Glutamatergic neuron (in vitro differentiated cells): ENCODE measurements around the gene PCYT2. TPM values are rescaled to one million over a fixed set of nuclear protein-coding genes. Genes with fewer than 3 reads are reported as not detected.
A peak's percentile ranks its signal among the peaks of the same experiment; 100 is the strongest.

Experiments
- DNase-seq: peaks from one replicate; pipeline ENCODE4 v3.0.0; 2022
- H3K27ac Mint-ChIP-seq: one replicate; pipeline ENCODE4 v1.8.0; 2020; ENCODE audit warnings: mild to moderate bottlenecking, mixed read lengths, inconsistent platforms; ENCODE audit not compliant: unreplicated experiment
- H3K27me3 Mint-ChIP-seq: one replicate; pipeline ENCODE4 v1.8.0; 2020; ENCODE audit warnings: mild to moderate bottlenecking, moderate library complexity, mixed read lengths, inconsistent platforms; ENCODE audit not compliant: unreplicated experiment
- H3K36me3 Mint-ChIP-seq: one replicate; pipeline ENCODE4 v1.8.0; 2020; ENCODE audit warnings: mild to moderate bottlenecking, mixed read lengths, inconsistent platforms; ENCODE audit not compliant: unreplicated experiment
- H3K4me1 Mint-ChIP-seq: one replicate; pipeline ENCODE4 v1.8.0; 2020; ENCODE audit warnings: mild to moderate bottlenecking, low read depth, mixed read lengths, inconsistent platforms; ENCODE audit not compliant: unreplicated experiment
- H3K4me3 Mint-ChIP-seq: one replicate; pipeline ENCODE4 v1.8.0; 2020; ENCODE audit warnings: mild to moderate bottlenecking, mixed read lengths, inconsistent platforms; ENCODE audit not compliant: unreplicated experiment
- H3K9me3 Mint-ChIP-seq: one replicate; pipeline ENCODE4 v1.8.0; 2020; ENCODE audit warnings: mild to moderate bottlenecking, moderate library complexity, mixed read lengths, inconsistent platforms; ENCODE audit not compliant: unreplicated experiment
- total RNA-seq: library from RNA; stranded (reverse); fragmentation: NEBNext Ultra II Directional; extraction: Animal tissue kit (Norgen Biotek cat#: 25700); gene quantifications from one replicate; pipeline ENCODE4 v1.2.1, GENCODE V29; 2021; ENCODE audit not compliant: unreplicated experiment
- TF ChIP-seq, protein P1 (sequence below): fragments of 200-600 bp; sonication (generic); IDR thresholded peaks from one replicate; pipeline ENCODE4 v1.5.0; 2021; ENCODE audit not compliant: partially characterized antibody, unreplicated experiment

The PCYT2 gene
- total RNA-seq, 1 donor from 2014 or later, result 63.0 TPM

- peak within 1 kb of the TSS; percentile 87 for H3K4me3 Mint-ChIP-seq
- peak; percentile 84 for DNase-seq
- H3K36me3 Mint-ChIP-seq, result peaks cover 5% of the 10 kb centered on the region
- peaks cover 17% of the 10 kb centered on the region for H3K4me1 Mint-ChIP-seq
- H3K27ac Mint-ChIP-seq, result peak within 1 kb of the TSS; percentile 48
- TF ChIP-seq, protein P1, sequence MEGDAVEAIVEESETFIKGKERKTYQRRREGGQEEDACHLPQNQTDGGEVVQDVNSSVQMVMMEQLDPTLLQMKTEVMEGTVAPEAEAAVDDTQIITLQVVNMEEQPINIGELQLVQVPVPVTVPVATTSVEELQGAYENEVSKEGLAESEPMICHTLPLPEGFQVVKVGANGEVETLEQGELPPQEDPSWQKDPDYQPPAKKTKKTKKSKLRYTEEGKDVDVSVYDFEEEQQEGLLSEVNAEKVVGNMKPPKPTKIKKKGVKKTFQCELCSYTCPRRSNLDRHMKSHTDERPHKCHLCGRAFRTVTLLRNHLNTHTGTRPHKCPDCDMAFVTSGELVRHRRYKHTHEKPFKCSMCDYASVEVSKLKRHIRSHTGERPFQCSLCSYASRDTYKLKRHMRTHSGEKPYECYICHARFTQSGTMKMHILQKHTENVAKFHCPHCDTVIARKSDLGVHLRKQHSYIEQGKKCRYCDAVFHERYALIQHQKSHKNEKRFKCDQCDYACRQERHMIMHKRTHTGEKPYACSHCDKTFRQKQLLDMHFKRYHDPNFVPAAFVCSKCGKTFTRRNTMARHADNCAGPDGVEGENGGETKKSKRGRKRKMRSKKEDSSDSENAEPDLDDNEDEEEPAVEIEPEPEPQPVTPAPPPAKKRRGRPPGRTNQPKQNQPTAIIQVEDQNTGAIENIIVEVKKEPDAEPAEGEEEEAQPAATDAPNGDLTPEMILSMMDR, result no peak
- peaks cover 5% of the 10 kb centered on the region for H3K9me3 Mint-ChIP-seq
- H3K27me3 Mint-ChIP-seq, result peaks cover 4% of the 10 kb centered on the region
Observed at GRCh38 chr17:81917565-81918332, 6.5 kb upstream of the PCYT2 start, which contains the start of gene SIRT7. SIRT7 (minus strand) TSS chr17:81918176; CDS start chr17:81918131, 45 bp downstream.

- TF ChIP-seq, protein P1, result no peak
- Mint-ChIP-seq H3K27ac (peak overlapping the region; percentile 25), H3K27me3 (peaks cover 4% of the 10 kb centered on the region), H3K4me3 (peak overlapping the region; percentile 87), H3K9me3 (peaks cover 7% of the 10 kb centered on the region), H3K36me3 (peaks cover 5% of the 10 kb centered on the region), H3K4me1 (peaks cover 15% of the 10 kb centered on the region)
- no peak for DNase-seq
Observed at GRCh38 chr17:81916234-81917001, 5.2 kb upstream of the PCYT2 start.

DNA sequence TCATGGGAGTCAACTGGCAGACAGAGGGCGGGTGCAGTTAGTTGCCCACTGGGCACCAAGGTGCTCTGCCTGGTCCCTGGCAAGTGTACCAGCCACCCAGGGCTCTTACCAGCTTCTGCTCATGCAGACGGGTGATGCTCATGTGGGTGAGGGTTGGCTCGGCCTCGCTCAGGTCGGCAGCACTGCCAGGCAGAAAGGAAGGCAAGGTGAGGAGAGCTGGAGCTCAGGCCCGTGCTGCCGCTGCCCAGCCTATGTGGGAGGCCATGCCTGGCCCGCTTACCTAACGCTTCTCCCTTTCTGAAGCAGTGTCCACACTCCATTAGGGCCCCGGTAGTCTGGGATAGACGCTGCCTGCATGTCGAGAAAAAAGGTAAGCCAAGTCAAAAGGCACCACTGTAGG, 4.1 kb upstream of the PCYT2 start:
- Mint-ChIP-seq H3K27me3 (peaks cover 4% of the 10 kb centered on the region), H3K9me3 (peaks cover 7% of the 10 kb centered on the region), H3K4me3 (no peak overlapping the region), H3K27ac (no peak overlapping the region), H3K36me3 (peaks cover 5% of the 10 kb centered on the region), H3K4me1 (peaks cover 12% of the 10 kb centered on the region)
- TF ChIP-seq, protein P1, result no peak
- DNase-seq, result no peak

DNA sequence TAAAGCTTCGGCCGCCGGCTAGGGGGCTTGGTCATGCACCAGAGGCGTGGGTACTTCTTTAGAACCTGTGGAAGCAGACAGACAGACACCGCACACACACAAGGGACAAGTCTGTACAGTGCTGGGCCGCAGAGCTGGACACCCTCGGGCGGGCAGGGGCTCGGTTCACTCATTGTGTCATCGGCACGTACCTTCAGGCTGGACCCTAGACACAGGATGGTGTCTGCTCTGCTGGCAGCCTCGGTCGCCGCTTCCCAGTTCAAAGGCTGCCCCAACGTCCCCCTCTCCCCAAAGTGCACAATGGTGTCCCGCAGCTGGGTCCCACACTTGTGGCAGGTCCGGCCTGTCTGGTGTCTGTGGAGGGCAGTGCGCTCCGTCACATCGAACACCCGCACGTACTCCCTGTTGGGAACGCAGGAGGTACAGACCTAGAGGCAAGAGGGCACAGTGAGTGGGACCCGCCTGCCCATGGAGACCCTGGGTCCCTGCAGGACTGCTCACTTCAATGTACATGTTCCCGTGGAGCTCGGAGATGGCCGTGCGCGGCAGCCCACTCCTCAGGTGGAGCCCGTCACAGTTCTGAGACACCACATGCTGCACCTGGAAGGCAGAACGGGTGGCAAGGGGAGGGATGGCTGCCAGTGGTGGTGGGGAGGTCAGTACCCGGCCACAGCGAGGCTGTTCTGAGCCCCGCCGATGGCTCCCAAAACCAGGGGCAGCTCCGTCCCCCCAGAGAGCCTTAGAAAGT, 3.1 kb upstream of the PCYT2 start:
- no peak overlapping the region for H3K4me3 Mint-ChIP-seq
- peaks cover 2% of the 10 kb centered on the region for H3K27me3 Mint-ChIP-seq
- peaks cover 5% of the 10 kb centered on the region for H3K9me3 Mint-ChIP-seq
- H3K27ac Mint-ChIP-seq, result no peak overlapping the region
- TF ChIP-seq, protein P1, result no peak
- peaks cover 10% of the 10 kb centered on the region for H3K4me1 Mint-ChIP-seq
- DNase-seq, result no peak
- peaks cover 2% of the 10 kb centered on the region for H3K36me3 Mint-ChIP-seq
